Measurements from ENCODE around the gene NET1.

DNA sequence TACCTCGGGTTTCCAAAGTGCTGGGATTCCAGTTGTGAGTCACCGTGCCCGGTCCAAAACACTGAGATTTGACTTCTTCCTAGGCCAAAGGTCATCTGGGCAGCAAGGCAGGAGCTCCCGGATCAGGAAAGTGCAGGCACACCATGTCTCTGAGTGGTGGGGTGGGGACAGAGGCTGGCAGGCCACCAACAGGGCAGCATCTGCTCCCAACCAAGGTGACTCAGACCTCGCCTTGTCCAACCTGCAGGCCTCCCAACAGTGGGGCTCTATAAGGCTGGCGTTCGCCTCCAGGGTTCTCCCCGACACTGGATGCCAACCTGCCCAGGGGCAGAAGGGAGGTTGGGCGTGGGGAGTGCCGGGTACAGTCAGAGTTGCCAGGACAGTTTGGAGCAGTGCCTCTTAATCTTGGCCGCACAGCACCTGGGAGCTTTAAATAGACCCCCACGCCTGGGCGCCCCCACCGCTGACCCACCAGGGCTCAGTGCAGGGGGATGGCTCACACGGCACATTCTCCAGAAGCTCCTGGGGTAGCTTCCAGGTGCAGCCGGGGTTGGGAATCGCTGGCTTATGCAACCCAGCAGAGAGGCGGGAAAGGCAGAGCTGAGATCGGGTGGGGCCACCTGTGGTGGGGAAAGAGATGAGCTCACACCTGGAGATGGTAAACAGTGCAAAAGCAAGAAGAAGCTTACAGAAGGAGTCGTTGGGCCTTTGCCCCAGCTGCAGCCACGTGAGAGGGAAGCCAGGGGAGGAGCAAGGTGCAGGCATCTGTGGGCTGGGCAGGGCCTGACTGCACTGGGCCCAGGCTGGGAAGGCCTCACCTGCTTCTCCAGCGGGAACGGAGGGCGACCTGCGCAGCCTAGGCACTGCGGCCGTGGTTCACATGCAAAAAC lies 76.2 kb downstream of the NET1 start:
- TF ChIP-seq EZH2 (IDR thresholded peaks at IDR 0.05) (no peak), POLR2AphosphoS5 (IDR thresholded peaks at IDR 0.05; ENCODE audit: borderline replicate concordance, low read depth, low read length) (no peak), FOXP2 (optimal IDR thresholded peaks at IDR 0.05; ENCODE audit: control extremely low read depth, extremely low read length, insufficient read depth) (no peak)
